H9 (cell line): ENCODE measurements around the gene HACL1. TPM values are rescaled to one million over a fixed set of nuclear protein-coding genes. Genes with fewer than 3 reads are reported as not detected.

ENCODE experiments used
- DNase-seq: peaks from one replicate; pipeline ENCODE4 v3.0.0-alpha.2; 2017
- H2AFZ ChIP-seq: one replicate; pipeline ENCODE4 v1.6.1; 2013; ENCODE audit warnings: mild to moderate bottlenecking, low read length, control low read depth, moderate library complexity
- H2AK5ac ChIP-seq: 2 replicates; pipeline ENCODE4 v1.6.1; 2013; ENCODE audit warnings: low read length, control low read depth, mixed read lengths; ENCODE audit not compliant: insufficient read length
- H2BK120ac ChIP-seq: one replicate; pipeline ENCODE4 v1.6.1; 2013; ENCODE audit warnings: low read depth, mild to moderate bottlenecking, low read length, control low read depth, inconsistent platforms; ENCODE audit not compliant: poor library complexity, severe bottlenecking
- H2BK12ac ChIP-seq: 2 replicates; pipeline ENCODE4 v1.6.1; 2013; ENCODE audit warnings: low read length, control low read depth, mixed read lengths, low read depth; ENCODE audit not compliant: insufficient read length
- H2BK15ac ChIP-seq: 2 replicates; pipeline ENCODE4 v1.6.1; 2013; ENCODE audit warnings: low read depth, low read length, control low read depth
- H2BK20ac ChIP-seq: one replicate; pipeline ENCODE4 v1.6.1; 2013; ENCODE audit warnings: low read depth, mild to moderate bottlenecking, low read length, control low read depth, inconsistent platforms; ENCODE audit not compliant: poor library complexity, severe bottlenecking
- H2BK5ac ChIP-seq: 2 replicates; pipeline ENCODE4 v1.6.1; 2013; ENCODE audit warnings: low read length, control low read depth, mixed read lengths; ENCODE audit not compliant: insufficient read length
- H3K14ac ChIP-seq: 2 replicates; pipeline ENCODE4 v1.6.1; 2013; ENCODE audit warnings: low read length, control low read depth; ENCODE audit not compliant: insufficient read depth
- H3K18ac ChIP-seq: 2 replicates; pipeline ENCODE4 v1.6.1; 2013; ENCODE audit warnings: low read depth, mild to moderate bottlenecking, mixed read lengths, low read length, control low read depth; ENCODE audit not compliant: insufficient read length
- H3K23ac ChIP-seq: 2 replicates; pipeline ENCODE4 v1.6.1; 2013; ENCODE audit warnings: low read length, control low read depth, mixed read lengths, low read depth; ENCODE audit not compliant: insufficient read length
- H3K23me2 ChIP-seq: 2 replicates; pipeline ENCODE4 v1.6.1; 2013; ENCODE audit warnings: low read depth, mild to moderate bottlenecking, mixed read lengths, low read length, control low read depth; ENCODE audit not compliant: insufficient read length, poor library complexity, severe bottlenecking
- H3K27ac ChIP-seq: 2 replicates; pipeline ENCODE4 v1.5.1; 2013; ENCODE audit warnings: low read length, control low read depth, mixed read lengths, low read depth; ENCODE audit not compliant: insufficient read length
- H3K27me3 ChIP-seq: 2 replicates; pipeline ENCODE4 v1.6.1; 2013; ENCODE audit warnings: low read length, control low read depth, inconsistent platforms; ENCODE audit not compliant: insufficient read depth
- H3K4ac ChIP-seq: 2 replicates; pipeline ENCODE4 v1.6.1; 2013; ENCODE audit warnings: low read depth, mild to moderate bottlenecking, control low read depth, inconsistent platforms, low read length, moderate library complexity
- H3K4me1 ChIP-seq: 2 replicates; pipeline ENCODE4 v1.6.1; 2013; ENCODE audit warnings: low read length, control low read depth, inconsistent platforms; ENCODE audit not compliant: insufficient read depth
- H3K4me2 ChIP-seq: 2 replicates; pipeline ENCODE4 v1.6.1; 2013; ENCODE audit warnings: low read length, control low read depth, mixed read lengths; ENCODE audit not compliant: insufficient read length, insufficient read depth
- H3K56ac ChIP-seq: 2 replicates; pipeline ENCODE4 v1.6.1; 2013; ENCODE audit warnings: low read depth, mild to moderate bottlenecking, mixed read lengths, low read length, control low read depth; ENCODE audit not compliant: insufficient read length
- H3K79me1 ChIP-seq: 2 replicates; pipeline ENCODE4 v1.6.1; 2013; ENCODE audit warnings: low read depth, mild to moderate bottlenecking, moderate library complexity, low read length, control low read depth, inconsistent platforms; ENCODE audit not compliant: insufficient read depth, poor library complexity, severe bottlenecking
- H3K79me2 ChIP-seq: 2 replicates; pipeline ENCODE4 v1.6.1; 2013; ENCODE audit warnings: low read length, control low read depth, inconsistent platforms; ENCODE audit not compliant: insufficient read depth
- H3K9ac ChIP-seq: 2 replicates; pipeline ENCODE4 v1.6.1; 2013; ENCODE audit warnings: low read length, control low read depth, mixed read lengths; ENCODE audit not compliant: insufficient read length; ENCODE audit errors: extremely low read depth
- H3K9me3 ChIP-seq: one replicate; pipeline ENCODE4 v1.6.1; 2013; ENCODE audit warnings: low read depth, low read length, inconsistent platforms; ENCODE audit not compliant: control insufficient read depth
- H3T11ph ChIP-seq: one replicate; pipeline ENCODE4 v1.6.1; 2013; ENCODE audit warnings: mild to moderate bottlenecking, low read length, control low read depth, inconsistent platforms
- H4K20me1 ChIP-seq: one replicate; pipeline ENCODE4 v1.6.1; 2013; ENCODE audit not compliant: control insufficient read depth, insufficient read length, insufficient read depth
- H4K5ac ChIP-seq: 2 replicates; pipeline ENCODE4 v1.6.1; 2013; ENCODE audit warnings: low read depth, mild to moderate bottlenecking, mixed read lengths, low read length, control low read depth; ENCODE audit not compliant: insufficient read length
- H4K8ac ChIP-seq: replicated peaks from 2 replicates; pipeline ENCODE4 v1.6.1; 2013; ENCODE audit warnings: low read length, control low read depth, mixed read lengths, low read depth; ENCODE audit not compliant: insufficient read length
- H4K91ac ChIP-seq: 2 replicates; pipeline ENCODE4 v1.6.1; 2013; ENCODE audit warnings: low read depth, mild to moderate bottlenecking, moderate library complexity, mixed read lengths, low read length, control low read depth; ENCODE audit not compliant: insufficient read length
- H3K27ac Mint-ChIP-seq, 3 experiments: 2 replicates in 2 of 3; 3 replicates in 1 of 3; pipeline ENCODE4 v1.8.0; 2020 to 2021; ENCODE audit warnings: mixed read lengths in 3 of 3, mild to moderate bottlenecking in 1 of 3, moderate library complexity in 1 of 3
- H3K27me3 Mint-ChIP-seq: 2 replicates; pipeline ENCODE4 v1.8.0; 2021; ENCODE audit warnings: low read depth, mild to moderate bottlenecking, moderate library complexity, mixed read lengths
- H3K36me3 Mint-ChIP-seq, 3 experiments: 2 replicates in 2 of 3; 3 replicates in 1 of 3; pipeline ENCODE4 v1.8.0; 2020 to 2021; ENCODE audit warnings: low read depth in 3 of 3, mixed read lengths in 3 of 3; ENCODE audit not compliant: insufficient read depth in 1 of 3
- H3K4me1 Mint-ChIP-seq, 2 experiments: 2 replicates each; pipeline ENCODE4 v1.8.0; 2020; ENCODE audit warnings: mixed read lengths in 2 of 2
- H3K4me3 Mint-ChIP-seq, 2 experiments: 2 replicates in 1 of 2; 3 replicates in 1 of 2; pipeline ENCODE4 v1.8.0; 2020 to 2021; ENCODE audit warnings: mild to moderate bottlenecking in 2 of 2, mixed read lengths in 2 of 2, moderate library complexity in 1 of 2
- H3K9me3 Mint-ChIP-seq, 2 experiments: 2 replicates in 1 of 2; 3 replicates in 1 of 2; pipeline ENCODE4 v1.8.0; 2020; ENCODE audit warnings: mild to moderate bottlenecking in 2 of 2, mixed read lengths in 2 of 2, moderate library complexity in 1 of 2
- CTCF ChIP-seq: fragments of 200-600 bp; sonication (generic); conservative IDR thresholded peaks from 3 replicates; pipeline ENCODE4 v1.8.0; 2021; ENCODE audit warnings: antibody characterized with exemption, mild to moderate bottlenecking
- WGBS: extraction: QIAGEN DNeasy Blood & Tissue Kit; methylation state at CpG from one replicate; pipeline ENCODE4 v1.1.7; 2013; ENCODE audit warnings: missing lambda C conversion rate, low lambda C conversion rate, mixed read lengths; ENCODE audit not compliant: insufficient read length; ENCODE audit errors: extremely low coverage; 5-methylcytosine and 5-hydroxymethylcytosine counted together
- total RNA-seq: library from RNA; stranded (reverse); gene quantifications from 2 replicates; pipeline ENCODE4 v1.2.1, GENCODE V29; 2021

The HACL1 gene
- total RNA-seq, 1 experiment from 2014 or later, result 52.6 TPM

- Histone ChIP-seq H3K14ac (no peak overlapping the region), H3K27ac (no peak overlapping the region), H3K9ac (no peak overlapping the region), H2BK5ac (no peak overlapping the region), H2BK15ac (no peak overlapping the region), H3K79me2 (peaks cover 4% of the 10 kb centered on the region; the same call in 1 of the 2 replicates), H4K5ac (no peak overlapping the region), H4K8ac (no peak overlapping the region), H3K9me3 (no peaks in the 10 kb centered on the region), H2BK120ac (no peak overlapping the region), H2AK5ac (no peak overlapping the region), H3K4me2 (no peak overlapping the region), H3K4ac (no peak overlapping the region), H3K18ac (no peak overlapping the region), H3K79me1 (peaks cover 3% of the 10 kb centered on the region), H3K56ac (no peak overlapping the region), H3T11ph (no peak overlapping the region), H3K27me3 (no peaks in the 10 kb centered on the region), H4K91ac (no peak overlapping the region), H3K23ac (no peak overlapping the region), H2AFZ (no peak overlapping the region), H4K20me1 (no peaks in the 10 kb centered on the region), H2BK20ac (no peak overlapping the region), H2BK12ac (no peak overlapping the region), H3K4me1 (peaks cover 2% of the 10 kb centered on the region; the same call in 1 of the 2 replicates), H3K23me2 (peaks cover 4% of the 10 kb centered on the region)
- peaks cover 17 to 59% (median 44%) of the 10 kb centered on the region in 3 experiments for H3K36me3 Mint-ChIP-seq
- peaks cover 6 to 7% of the 10 kb centered on the region in 2 experiments for H3K4me1 Mint-ChIP-seq
- no peaks in the 10 kb centered on the region; a peak in 1 of 5 replicates for H3K9me3 Mint-ChIP-seq
- no CpG with 5 or more reads among the region's 2 CpGs for WGBS
- H3K27me3 Mint-ChIP-seq, result no peaks in the 10 kb centered on the region
- no peak for TF ChIP-seq CTCF
- no peak for DNase-seq
- no peak overlapping the region for H3K27ac Mint-ChIP-seq
- no peak overlapping the region for H3K4me3 Mint-ChIP-seq
These were observed 5.4 kb downstream of the HACL1 start for GRCh38 chr3:15595955-15596354.
